ENCODE measurements around the gene PRKAG3. TPM values are rescaled to one million over a fixed set of nuclear protein-coding genes. Genes with fewer than 3 reads are reported as not detected.

The PRKAG3 gene
- total RNA-seq, 1 donor from 2014 or later: not detected

GRCh38 chr2:218824004-218824403 is 7.6 kb downstream of the PRKAG3 start:
- Histone ChIP-seq H3K4me3 (ENCODE audit: low read depth, low read length) (no peak overlapping the region), H3K36me3 (ENCODE audit: control insufficient read depth, insufficient read depth, low read length) (no peaks in the 10 kb centered on the region), H3K27me3 (ENCODE audit: control insufficient read depth, insufficient read depth, low read length) (peaks cover 12% of the 10 kb centered on the region)
- no peak for TF ChIP-seq CTCF (IDR thresholded peaks at IDR 0.05; ENCODE audit: insufficient read depth, low read length, poor library complexity, severe bottlenecking)
- DNase-seq (ENCODE audit: low read depth): no peak

GRCh38 chr2:218823196-218823855 is 8.3 kb downstream of the PRKAG3 start:
- H3K36me3 ChIP-seq (ENCODE audit: control insufficient read depth, insufficient read depth, low read length): no peaks in the 10 kb centered on the region
- peaks cover 10% of the 10 kb centered on the region for H3K27me3 ChIP-seq (ENCODE audit: control insufficient read depth, insufficient read depth, low read length)
- DNase-seq (ENCODE audit: low read depth): no peak
- no peak overlapping the region for H3K4me3 ChIP-seq (ENCODE audit: low read depth, low read length)
- no peak for TF ChIP-seq CTCF (IDR thresholded peaks at IDR 0.05; ENCODE audit: insufficient read depth, low read length, poor library complexity, severe bottlenecking)

GRCh38 chr2:218822622-218823021 is 9.0 kb downstream of the PRKAG3 start:
- DNase-seq (ENCODE audit: low read depth): no peak
- no peak overlapping the region for H3K4me3 ChIP-seq (ENCODE audit: low read depth, low read length)
- TF ChIP-seq CTCF (IDR thresholded peaks at IDR 0.05; ENCODE audit: insufficient read depth, low read length, poor library complexity, severe bottlenecking): no peak
- peaks cover 8% of the 10 kb centered on the region for H3K27me3 ChIP-seq (ENCODE audit: control insufficient read depth, insufficient read depth, low read length)
- H3K36me3 ChIP-seq (ENCODE audit: control insufficient read depth, insufficient read depth, low read length): no peaks in the 10 kb centered on the region

- Histone ChIP-seq H3K36me3 (ENCODE audit: control insufficient read depth, insufficient read depth, low read length) (no peaks in the 10 kb centered on the region), H3K4me3 (ENCODE audit: low read depth, low read length) (no peak overlapping the region), H3K27me3 (ENCODE audit: control insufficient read depth, insufficient read depth, low read length) (peaks cover 2% of the 10 kb centered on the region)
- DNase-seq (ENCODE audit: low read depth): no peak
- TF ChIP-seq CTCF (IDR thresholded peaks at IDR 0.05; ENCODE audit: insufficient read depth, low read length, poor library complexity, severe bottlenecking): no peak
These were observed 9.9 kb downstream of the PRKAG3 start for GRCh38 chr2:218821605-218822211.

- no peak overlapping the region for H3K4me3 ChIP-seq (ENCODE audit: low read depth, low read length)
- no peak for DNase-seq (ENCODE audit: low read depth)
- no peaks in the 10 kb centered on the region for H3K27me3 ChIP-seq (ENCODE audit: control insufficient read depth, insufficient read depth, low read length)
- no peaks in the 10 kb centered on the region for H3K36me3 ChIP-seq (ENCODE audit: control insufficient read depth, insufficient read depth, low read length)
- TF ChIP-seq CTCF (IDR thresholded peaks at IDR 0.05; ENCODE audit: insufficient read depth, low read length, poor library complexity, severe bottlenecking): no peak
These were observed 10.7 kb downstream of the PRKAG3 start for GRCh38 chr2:218820746-218821369.

Measured in kidney epithelial cell (primary cell).